AG09319 (cell line): ENCODE data around the gene COPS4.

Experiments
- DNase-seq: peaks from one replicate; pipeline ENCODE4 v3.0.0-alpha.2; 2010; ENCODE audit warnings: low read depth; ENCODE audit errors: extremely low read depth
- TF ChIP-seq, protein P1 (sequence below): IDR thresholded peaks from 2 replicates; pipeline ENCODE4 v1.5.1; 2011; ENCODE audit warnings: low read depth, mild to moderate bottlenecking, inconsistent platforms, low read length, moderate library complexity

COPS4 gene

DNA sequence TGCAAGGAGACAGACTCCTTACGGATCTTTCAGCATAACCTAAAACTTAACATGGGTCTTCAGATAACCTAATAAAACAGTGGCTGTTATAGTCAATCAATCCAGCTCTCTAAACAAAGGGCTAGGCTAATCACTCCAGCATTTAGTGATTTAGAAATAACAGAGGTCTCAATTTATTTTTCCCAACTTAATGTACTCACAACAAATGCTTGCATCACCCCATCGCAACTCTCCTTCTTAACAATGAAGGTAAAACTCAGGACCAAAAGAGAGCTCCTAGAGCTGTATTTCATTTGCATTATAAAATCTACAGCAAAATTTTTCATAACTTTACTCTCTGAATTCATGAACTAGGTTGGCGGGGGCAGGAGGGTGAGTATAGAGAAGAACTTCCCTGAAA, 25.5 kb upstream of the COPS4 start:
- TF ChIP-seq, protein P1, sequence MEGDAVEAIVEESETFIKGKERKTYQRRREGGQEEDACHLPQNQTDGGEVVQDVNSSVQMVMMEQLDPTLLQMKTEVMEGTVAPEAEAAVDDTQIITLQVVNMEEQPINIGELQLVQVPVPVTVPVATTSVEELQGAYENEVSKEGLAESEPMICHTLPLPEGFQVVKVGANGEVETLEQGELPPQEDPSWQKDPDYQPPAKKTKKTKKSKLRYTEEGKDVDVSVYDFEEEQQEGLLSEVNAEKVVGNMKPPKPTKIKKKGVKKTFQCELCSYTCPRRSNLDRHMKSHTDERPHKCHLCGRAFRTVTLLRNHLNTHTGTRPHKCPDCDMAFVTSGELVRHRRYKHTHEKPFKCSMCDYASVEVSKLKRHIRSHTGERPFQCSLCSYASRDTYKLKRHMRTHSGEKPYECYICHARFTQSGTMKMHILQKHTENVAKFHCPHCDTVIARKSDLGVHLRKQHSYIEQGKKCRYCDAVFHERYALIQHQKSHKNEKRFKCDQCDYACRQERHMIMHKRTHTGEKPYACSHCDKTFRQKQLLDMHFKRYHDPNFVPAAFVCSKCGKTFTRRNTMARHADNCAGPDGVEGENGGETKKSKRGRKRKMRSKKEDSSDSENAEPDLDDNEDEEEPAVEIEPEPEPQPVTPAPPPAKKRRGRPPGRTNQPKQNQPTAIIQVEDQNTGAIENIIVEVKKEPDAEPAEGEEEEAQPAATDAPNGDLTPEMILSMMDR, result no peak
- no peak for DNase-seq

DNA sequence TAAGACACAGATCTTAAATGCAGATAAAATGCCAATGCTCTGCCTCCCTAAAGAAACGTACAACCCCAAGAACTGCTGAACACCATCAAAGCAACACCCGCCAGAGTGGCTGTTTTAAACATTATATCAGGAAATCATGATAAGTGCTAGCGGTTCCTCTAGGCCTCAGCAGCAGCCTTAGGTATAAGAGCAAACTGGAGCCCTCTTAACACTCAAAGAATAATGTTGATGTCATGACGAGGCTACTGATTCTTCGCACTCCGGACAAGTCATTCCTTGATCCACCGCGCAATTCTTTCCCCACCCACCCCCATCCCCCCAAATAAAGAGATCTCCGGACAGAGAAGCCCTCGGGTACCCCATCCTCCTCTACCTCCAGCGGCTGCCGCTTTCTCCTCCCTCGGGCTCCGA, 24.9 kb upstream of the COPS4 start:
- TF ChIP-seq, protein P1, result no peak
- no peak for DNase-seq

DNA sequence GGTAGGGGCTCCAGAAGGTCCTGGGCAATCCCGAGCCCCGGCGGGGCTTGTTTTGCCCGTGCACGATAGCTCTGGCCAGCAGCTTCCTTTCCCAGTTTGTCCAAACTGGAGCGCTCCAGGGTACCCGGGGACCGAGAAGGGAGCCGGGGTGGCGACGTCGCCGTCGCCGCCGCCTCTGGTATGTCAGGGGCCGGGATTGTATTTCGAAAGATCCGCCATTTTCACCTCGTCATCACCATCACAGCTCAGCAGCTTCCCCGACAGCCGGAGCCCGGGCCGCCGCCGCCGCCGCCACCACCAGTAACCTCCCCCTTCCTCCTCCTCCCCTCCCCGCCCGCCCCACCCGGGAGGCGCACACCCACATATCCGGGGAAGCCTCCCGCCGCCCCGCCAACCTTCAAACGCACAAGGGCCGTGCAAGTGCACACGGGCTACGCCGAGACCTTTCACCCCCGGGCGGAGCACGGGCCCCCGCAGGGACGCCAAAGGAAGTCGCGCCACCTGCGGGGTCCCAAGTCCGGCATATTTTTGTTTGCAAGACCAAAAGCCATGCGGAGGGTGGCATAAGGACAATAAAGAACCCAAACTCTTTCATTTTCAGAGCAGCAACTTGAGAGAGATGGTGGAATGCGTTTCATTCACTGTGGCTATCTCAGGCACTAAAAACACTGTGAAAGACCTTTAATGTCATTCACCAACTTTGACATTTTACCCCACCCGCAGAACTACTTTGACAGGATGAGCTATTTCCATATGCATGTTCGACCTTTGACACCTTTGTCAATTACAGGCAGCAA, 24.3 kb upstream of the COPS4 start, which contains the start of gene LIN54:
LIN54 (minus strand) TSS at position 302 of the 797 bp plus-strand sequence. CDS start 25,979 bp downstream, outside the sequence.
- no peak for DNase-seq

DNA sequence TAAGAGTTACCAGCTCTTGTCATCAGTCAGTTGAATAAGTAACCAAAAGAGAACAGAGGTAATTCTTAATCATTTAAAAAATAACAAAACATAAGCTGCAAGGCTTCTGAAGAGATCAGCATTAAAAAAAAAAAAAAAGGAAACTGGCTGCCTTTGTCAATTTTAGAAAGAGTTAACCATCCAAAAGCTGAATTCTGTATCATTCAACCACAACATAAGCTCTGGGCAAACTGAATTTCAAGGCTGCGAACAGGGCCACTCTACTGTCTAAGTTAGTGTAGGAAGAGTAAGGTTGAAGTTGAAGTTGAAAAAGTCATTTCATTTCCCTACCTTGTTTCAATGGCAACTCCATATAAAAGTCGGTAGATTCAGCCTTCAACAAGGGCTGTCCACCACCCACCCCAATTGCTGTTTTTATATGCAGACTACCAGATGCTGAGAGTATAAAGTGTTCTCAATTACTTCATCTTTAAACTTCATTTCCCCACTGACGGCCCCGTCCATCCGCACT, 23.2 kb upstream of the COPS4 start:
- no peak for DNase-seq
- TF ChIP-seq, protein P1, result no peak

More for the DNA sequence above, 24.3 kb upstream of the COPS4 start, which contains the start of gene LIN54:
- TF ChIP-seq, protein P1, result no peak

DNA sequence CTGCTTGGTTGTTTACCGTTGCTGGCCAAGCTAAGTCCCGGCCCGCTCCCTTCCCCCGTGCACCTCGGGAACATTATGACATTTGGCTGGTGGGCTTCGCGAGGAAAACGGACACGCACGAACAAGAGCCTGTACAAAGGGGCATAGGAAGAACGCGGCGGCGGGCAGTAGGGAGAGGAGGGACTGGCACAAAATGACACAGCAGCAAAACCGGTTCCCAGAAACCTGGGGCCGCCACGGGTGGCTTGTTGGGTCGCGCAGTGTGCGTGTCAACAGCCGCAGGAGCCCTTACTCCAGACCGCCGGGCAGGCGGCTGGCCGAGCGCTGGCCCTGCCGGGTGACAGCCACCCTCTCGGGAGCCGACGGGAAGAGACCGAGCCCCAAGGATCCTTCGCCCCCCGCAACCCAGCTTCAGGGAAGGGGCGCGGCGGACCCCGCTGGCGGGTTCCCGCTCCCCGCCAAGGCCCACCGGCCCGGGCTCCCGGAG, 22.7 kb upstream of the COPS4 start:
- no peak for DNase-seq

DNA sequence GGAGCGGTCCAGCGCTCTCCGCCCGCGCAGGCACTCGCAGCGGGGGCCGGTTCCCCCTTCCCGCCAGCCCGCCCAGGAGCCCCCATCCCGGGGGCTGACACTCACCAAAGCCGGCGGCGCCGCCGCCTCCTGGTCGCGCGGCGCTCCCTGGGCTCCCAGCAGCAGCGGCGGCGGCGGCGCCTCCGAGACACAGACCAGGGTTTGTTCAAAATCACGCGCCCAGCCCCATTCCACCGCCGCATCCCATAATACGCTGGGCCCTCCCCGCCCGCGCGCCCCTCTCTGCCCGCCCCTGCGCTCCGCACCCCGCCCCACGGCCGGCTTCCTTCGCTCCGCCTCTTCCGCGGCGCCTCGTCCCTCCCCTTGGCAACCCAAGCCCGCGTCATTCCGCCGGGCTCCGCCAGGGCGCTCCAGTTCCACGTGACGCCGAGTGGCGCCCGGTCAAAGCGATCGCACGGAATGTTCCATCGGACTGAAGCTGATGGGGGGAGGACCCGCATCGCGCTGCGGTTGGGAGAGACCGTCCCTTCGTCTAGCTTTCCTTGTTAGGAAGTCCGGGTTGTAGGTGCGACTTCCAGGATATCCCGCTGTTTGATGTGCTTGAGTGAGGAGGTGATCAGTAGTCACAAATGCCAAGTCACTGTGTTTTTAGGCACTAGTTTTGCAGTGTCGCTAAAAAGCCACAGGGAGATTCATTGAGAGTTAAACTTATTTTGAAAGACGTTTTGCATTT, 22.1 kb upstream of the COPS4 start:
- peak; percentile 93 for DNase-seq
- TF ChIP-seq, protein P1, result peak; percentile 30

More for the DNA sequence above, 22.7 kb upstream of the COPS4 start:
- TF ChIP-seq, protein P1, result no peak

DNA sequence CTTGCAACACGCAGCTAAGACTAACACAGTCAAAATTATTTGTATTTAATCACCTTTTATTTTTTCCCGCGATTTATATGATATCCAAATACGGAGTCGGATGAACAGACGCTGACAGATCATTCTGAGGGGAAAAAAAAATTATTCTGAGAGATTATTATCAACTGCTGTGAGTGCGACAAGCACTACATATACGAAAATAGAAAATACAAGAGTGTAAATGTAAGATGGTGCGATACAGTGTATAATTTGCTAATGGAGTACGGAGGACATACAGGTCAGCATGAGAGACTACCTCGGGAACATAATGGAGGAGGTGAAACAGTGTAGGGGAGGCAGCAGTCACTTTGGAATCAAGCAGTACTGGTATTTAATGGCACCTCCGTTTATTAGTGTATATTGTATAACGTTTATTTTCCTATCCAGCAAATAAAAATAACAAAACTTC, 21.5 kb upstream of the COPS4 start:
- TF ChIP-seq, protein P1, result no peak
- no peak for DNase-seq
